GM18507 (cell line): ENCODE data around the gene IFNAR2.

Experiments used
- DNase-seq: peaks from one replicate; pipeline ENCODE4 v3.0.0; 2011; ENCODE audit warnings: low read depth; ENCODE audit not compliant: insufficient read length; ENCODE audit errors: extremely low spot score
- FAIRE-seq: peaks from 2 replicates; lab custom pipeline; 2011; peaks lifted over from hg19 to GRCh38; lab: Jason Lieb, UNC

IFNAR2 gene

DNA sequence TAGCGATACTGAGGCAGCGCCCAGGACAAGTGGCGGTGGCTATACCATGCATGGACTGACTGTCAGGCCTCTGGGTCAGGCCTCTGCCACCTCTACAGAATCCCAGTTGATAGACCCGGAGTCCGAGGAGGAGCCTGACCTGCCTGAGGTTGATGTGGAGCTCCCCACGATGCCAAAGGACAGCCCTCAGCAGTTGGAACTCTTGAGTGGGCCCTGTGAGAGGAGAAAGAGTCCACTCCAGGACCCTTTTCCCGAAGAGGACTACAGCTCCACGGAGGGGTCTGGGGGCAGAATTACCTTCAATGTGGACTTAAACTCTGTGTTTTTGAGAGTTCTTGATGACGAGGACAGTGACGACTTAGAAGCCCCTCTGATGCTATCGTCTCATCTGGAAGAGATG lies 33.2 kb downstream of the IFNAR2 start:
- DNase-seq (no peak), FAIRE-seq (no peak)

DNA sequence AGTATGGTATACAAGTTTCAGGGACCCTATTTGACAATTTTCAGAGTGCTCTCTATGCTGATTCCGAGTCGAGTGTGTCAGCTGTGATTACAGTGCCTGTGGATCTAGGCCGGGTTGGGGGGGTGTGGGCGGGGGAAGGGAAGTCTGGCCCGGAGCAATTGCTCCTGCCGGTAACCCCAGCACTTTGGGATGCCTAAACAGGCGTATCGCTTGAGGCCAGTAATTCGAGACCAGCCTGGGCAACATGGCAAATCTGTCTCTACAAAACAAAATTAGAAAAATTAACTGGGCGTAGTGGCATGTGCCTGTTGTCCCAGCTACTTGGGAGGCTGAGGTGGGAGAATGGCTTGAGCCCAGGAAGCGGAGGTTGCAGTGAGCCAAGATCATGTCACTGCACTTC lies 34.8 kb downstream of the IFNAR2 start:
- FAIRE-seq (no peak), DNase-seq (no peak)

DNA sequence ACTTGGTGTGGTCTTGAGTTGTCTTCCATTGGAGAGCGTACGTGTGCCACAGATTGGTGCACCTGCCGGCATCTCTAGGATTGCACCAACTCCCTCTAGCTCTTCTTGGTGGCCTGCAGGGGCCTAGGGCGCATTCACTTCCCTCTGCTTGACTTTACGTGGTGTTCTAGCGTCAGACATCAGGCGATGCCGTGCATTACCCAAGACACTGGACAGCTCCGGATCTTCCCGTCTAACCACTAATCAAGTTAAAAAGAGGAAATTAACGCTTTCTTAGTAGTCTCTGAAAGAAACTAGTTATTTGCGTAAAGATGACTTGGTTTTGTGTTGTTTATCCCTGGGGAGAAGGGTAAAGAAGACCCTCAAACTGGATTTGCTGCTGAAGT lies 35.9 kb downstream of the IFNAR2 start:
- DNase-seq (peak; percentile 33), FAIRE-seq (peak; percentile 71)

DNA sequence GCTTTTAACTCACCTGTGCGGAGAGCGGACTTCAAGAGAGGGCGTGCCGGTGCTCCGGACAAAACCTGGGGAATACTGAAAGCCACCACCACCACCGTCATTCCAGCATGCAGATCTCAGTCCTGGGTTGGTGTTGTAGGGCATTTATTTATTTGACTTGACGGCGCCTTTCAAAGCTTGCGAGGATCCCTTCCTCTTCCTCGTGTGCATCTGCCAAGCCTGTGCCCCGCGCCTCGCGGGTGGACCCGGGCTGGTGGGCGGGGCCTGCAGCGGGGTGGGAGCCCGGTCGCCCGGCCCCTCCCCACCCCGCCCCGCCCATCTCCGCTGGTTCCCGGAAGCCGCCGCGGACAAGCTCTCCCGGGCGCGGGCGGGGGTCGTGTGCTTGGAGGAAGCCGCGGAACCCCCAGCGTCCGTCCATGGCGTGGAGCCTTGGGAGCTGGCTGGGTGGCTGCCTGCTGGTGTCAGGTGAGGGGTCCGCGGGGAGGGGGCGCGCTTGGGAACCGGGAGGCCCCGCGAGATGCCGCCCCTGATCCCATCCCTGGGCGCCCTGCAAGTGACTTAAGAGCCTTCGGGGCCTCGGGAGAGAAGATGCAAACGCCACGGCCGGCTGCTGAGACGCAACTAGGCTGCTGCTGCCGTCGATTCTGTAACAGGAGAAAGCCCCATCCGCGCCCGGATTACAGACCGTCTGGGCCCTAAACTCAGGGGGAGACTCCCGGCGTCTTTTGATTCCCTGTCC lies 36.5 kb downstream of the IFNAR2 start, which contains the start of gene IL10RB:
Gene IL10RB, plus strand, starts transcription at position 318 of the 739 bp plus-strand sequence. Its CDS starts 99 bp downstream, at position 417.
- FAIRE-seq: no peak
- peak; percentile 82 for DNase-seq

DNA sequence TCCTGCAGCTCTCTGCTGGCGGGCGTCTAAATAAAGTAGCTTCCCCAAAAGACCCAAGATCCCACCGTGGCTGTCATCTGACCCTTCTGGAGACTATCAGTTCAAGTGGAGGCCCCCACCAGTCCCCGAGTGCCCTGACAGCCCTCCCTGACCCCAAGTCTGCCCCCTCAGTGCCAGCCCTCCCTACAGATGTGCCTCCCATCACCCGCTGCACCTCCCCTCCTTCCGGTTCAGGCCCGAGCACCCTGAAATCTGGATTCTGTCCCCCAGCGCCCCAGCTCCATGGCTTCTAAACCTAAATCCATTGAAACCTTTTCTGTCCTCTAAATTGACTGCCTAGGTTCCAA lies 37.0 kb downstream of the IFNAR2 start:
- FAIRE-seq (no peak), DNase-seq (peak; percentile 15)

DNA sequence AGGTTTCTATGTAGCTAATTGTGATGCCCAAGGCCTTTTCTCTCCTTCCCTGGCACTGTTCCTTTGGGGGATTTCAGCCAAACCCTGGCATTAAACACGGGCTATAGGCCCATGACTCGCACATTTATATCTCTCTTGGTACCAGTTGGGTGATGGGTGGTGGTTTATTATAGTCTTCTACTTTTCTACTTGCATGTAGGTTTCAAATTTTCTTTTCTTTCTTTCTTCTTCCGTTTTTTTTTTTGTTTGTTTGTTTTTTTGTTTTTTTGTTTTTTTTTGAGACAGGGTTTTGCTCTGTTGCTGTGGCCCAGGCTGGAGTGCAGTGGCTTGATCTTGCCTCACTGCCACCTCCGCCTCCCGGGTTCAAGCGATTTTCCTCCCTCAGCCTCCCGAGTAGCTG lies 37.5 kb downstream of the IFNAR2 start:
- DNase-seq (no peak), FAIRE-seq (peak; percentile 50)

DNA sequence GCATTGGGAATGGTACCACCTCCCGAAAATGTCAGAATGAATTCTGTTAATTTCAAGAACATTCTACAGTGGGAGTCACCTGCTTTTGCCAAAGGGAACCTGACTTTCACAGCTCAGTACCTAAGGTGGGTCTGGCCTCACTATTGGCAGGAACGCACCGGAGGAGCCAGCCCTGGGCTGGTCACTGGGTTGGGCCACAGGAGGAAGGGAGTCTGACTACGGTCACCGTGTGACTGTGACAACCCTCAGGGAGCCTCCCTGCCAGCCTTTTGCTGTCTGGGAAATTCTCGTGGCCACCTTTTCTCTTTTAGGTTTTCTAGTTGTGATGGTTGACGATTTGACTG lies 38.6 kb downstream of the IFNAR2 start:
- no peak for FAIRE-seq
- no peak for DNase-seq

DNA sequence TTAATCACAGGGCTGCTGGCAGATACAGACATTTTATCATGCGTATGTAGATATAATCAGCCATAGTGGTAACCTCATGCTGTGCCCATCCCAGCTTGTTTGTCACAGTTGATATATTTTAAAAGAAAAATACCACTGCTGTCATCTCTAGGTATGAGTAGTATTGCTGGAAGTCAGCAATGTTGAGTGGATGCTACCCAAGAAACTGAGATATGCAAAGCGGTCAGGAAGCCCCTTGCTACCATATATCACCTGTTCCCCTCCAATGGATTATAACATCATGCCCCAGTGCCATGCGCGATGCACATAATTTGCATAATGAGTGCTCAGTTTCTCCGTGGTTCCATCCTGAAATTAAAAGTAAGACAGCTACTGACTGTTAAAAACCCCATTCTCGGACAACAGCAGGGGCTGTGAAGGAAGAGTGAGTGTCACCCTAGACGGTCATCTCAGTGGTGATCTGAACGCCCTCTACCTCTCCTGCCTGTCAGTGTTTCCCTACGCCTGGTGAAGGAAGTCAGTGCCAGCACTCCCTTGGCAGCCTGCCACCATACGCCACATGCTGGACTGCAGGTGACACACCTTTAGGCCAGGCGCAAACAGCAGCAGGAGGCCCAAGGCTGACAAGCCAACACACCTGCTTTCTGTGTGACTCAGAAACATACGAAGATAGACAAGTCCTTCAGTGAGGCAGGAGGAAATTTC lies 39.2 kb downstream of the IFNAR2 start:
- peak; percentile 89 for FAIRE-seq

DNA sequence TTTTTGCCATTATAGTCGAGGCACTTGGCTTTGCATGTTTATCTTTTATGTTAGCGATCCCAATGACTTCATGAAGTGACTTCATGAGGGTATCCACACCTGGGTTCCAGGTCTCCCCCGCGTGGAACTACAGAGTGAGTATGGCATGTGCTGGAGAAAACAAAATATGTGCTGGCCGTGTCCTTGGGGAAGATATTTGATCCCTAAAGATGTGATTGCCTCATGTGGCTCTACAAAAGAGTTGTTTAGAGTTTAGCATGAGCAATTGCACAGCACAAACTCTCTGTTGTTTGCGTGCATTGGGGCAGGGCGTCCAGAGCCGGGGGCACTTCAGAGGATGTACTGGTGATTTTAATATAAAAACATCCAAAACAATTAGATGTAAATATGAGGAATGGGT lies 41.2 kb downstream of the IFNAR2 start:
- FAIRE-seq: no peak
- DNase-seq: no peak

More for the DNA sequence above, 39.2 kb downstream of the IFNAR2 start:
- DNase-seq: peak; percentile 11

DNA sequence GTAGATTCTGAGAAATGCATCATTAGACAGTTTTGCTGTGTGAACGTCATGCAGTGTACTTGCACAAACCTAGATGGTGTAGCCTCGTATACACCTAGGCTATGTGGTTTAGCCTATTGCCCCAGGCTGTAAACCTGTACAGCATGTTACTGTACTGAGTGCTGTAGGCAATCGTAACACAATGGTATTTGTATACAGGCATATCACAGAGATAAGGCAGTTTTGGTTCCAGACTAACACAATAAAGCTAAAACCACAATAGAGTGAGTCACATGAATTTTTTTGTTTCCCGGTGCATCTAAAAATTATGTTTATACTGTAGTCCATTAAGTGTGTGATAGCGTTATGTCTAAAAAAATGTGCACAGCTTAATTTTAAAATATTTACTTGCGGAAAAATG lies 43.3 kb downstream of the IFNAR2 start:
- no peak for FAIRE-seq
- DNase-seq: no peak

DNA sequence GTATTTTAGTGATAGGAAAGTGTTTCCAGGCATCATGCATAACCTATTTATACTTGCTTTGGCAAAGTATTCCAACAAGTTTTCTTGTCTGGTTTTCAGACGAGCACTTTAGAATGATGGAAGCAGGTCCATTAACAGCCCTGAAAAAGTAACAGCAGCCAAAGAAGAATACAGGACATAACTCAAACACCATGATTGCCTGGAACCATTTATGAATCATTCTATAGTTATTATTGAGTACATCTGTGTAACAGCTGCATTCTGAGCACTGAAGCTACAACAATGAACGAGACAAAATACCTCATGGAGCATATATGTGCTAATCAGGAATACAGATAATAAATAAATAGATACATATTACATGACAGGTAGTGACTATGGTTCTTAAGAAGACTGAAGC lies 49.0 kb downstream of the IFNAR2 start:
- FAIRE-seq (no peak), DNase-seq (no peak)

DNA sequence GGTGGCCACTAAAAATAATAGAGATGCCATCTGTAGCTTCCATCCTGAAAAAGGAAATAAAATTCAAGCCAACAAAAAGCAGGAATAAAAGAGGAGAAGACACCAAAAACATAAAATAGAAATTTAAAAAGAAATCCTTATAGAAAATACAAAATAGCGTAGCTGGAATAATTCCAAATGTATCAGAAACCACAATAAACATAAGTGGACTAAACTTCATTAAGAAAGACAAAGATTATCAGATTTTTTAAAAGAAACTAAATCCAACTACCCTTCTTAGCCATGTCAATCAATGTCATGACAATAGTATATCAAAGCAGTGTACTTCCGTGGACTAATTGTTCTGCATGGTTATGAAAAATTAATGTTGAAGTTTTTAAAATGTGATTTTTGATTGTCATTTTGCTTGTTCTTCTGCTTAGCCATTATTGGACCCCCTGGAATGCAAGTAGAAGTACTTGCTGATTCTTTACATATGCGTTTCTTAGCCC lies 49.6 kb downstream of the IFNAR2 start:
- no peak for DNase-seq
- FAIRE-seq: no peak
